IMR-90 (cell line): ENCODE measurements around the gene GTSE1. TPM values are rescaled to one million over a fixed set of nuclear protein-coding genes. Genes with fewer than 3 reads are reported as not detected.

ENCODE experiments used
- ATAC-seq: fragments of 200-7000 bp; cut with Tn5 transposase; 2 replicates; pipeline ENCODE4 v1.9.1; 2020; ENCODE audit warnings: low read depth, mild to moderate bottlenecking, moderate library complexity
- BruUV-seq: library from RNA; stranded (reverse); fragments of 400-500 nt; replicated peaks from 2 replicates; lab custom pipeline; 2021; lab: Mats Ljungman, UMichigan
- CTCF ChIA-PET: fragments of 300-600 bp; formaldehyde crosslinking; extraction: SDS; loops from one replicate; lab custom pipeline; 2021; ENCODE audit warnings: antibody characterized with exemption; lab: Yijun Ruan, JAX
- POLR2A ChIA-PET: fragments of 300-600 bp; sonication (Branson Sonifier 250); formaldehyde crosslinking; loops from one replicate; lab custom pipeline; 2022; ENCODE audit warnings: antibody characterized with exemption; ENCODE audit not compliant: unreplicated experiment; lab: Charles Lee
- DNase-seq: peaks from one replicate; pipeline ENCODE4 v3.0.0; 2013
- H2AFZ ChIP-seq: replicated peaks from 2 replicates; pipeline ENCODE3; 2013; ENCODE audit warnings: low read length, mild to moderate bottlenecking; ENCODE audit not compliant: poor library complexity
- H2AK5ac ChIP-seq: 2 replicates; pipeline ENCODE4 v1.6.1; 2013; ENCODE audit warnings: low read depth, low read length, inconsistent platforms
- H2AK9ac ChIP-seq: replicated peaks from 2 replicates; pipeline ENCODE3; 2013; ENCODE audit warnings: mild to moderate bottlenecking, low read depth, low read length, moderate library complexity; ENCODE audit not compliant: poor library complexity
- H2BK120ac ChIP-seq: 2 replicates; pipeline ENCODE4 v1.6.1; 2013; ENCODE audit warnings: low read depth, low read length, inconsistent platforms
- H2BK15ac ChIP-seq: 3 replicates; pipeline ENCODE4 v1.6.1; 2013; ENCODE audit warnings: low read depth, low read length, inconsistent platforms
- H2BK20ac ChIP-seq: 2 replicates; pipeline ENCODE4 v1.6.1; 2013; ENCODE audit warnings: low read depth, mild to moderate bottlenecking, inconsistent platforms, low read length, moderate library complexity
- H2BK5ac ChIP-seq: 2 replicates; pipeline ENCODE4 v1.6.1; 2013; ENCODE audit warnings: mild to moderate bottlenecking, low read depth, low read length, inconsistent platforms; ENCODE audit not compliant: poor library complexity, severe bottlenecking
- H3K14ac ChIP-seq: replicated peaks from 2 replicates; pipeline ENCODE4 v1.6.1; 2013; ENCODE audit warnings: low read depth, low read length, inconsistent platforms
- H3K18ac ChIP-seq: 2 replicates; pipeline ENCODE4 v1.6.1; 2013; ENCODE audit warnings: low read depth, low read length, control low read depth
- H3K23ac ChIP-seq: 2 replicates; pipeline ENCODE4 v1.6.1; 2013; ENCODE audit warnings: low read depth, low read length, inconsistent platforms
- H3K27ac ChIP-seq: 2 replicates; pipeline ENCODE4 v1.5.1; 2013; ENCODE audit warnings: mild to moderate bottlenecking, control low read depth, low read length; ENCODE audit not compliant: insufficient read depth
- H3K27me3 ChIP-seq: 2 replicates; pipeline ENCODE4 v1.6.1; 2013; ENCODE audit warnings: low read length; ENCODE audit not compliant: control insufficient read depth, insufficient read depth
- H3K36me3 ChIP-seq: 2 replicates; pipeline ENCODE4 v1.6.1; 2013; ENCODE audit warnings: low read length, mixed read lengths; ENCODE audit not compliant: control insufficient read depth, insufficient read depth
- H3K4ac ChIP-seq: 2 replicates; pipeline ENCODE4 v1.6.1; 2013; ENCODE audit warnings: low read depth, low read length, inconsistent platforms
- H3K4me1 ChIP-seq: 2 replicates; pipeline ENCODE4 v1.6.1; 2013; ENCODE audit warnings: low read length, mixed read lengths; ENCODE audit not compliant: control insufficient read depth, insufficient read depth
- H3K4me2 ChIP-seq: 2 replicates; pipeline ENCODE4 v1.6.1; 2013; ENCODE audit warnings: low read depth, mild to moderate bottlenecking, control low read depth, low read length, moderate library complexity
- H3K4me3 ChIP-seq: 2 replicates; pipeline ENCODE4 v1.5.1; 2013; ENCODE audit warnings: low read depth, mild to moderate bottlenecking, control low read depth, low read length, moderate library complexity; ENCODE audit not compliant: insufficient read depth
- H3K56ac ChIP-seq: 2 replicates; pipeline ENCODE4 v1.6.1; 2013; ENCODE audit warnings: low read length, inconsistent platforms; ENCODE audit not compliant: insufficient read depth; ENCODE audit errors: extremely low read depth
- H3K79me1 ChIP-seq, 2 experiments: 2 replicates each; pipeline ENCODE4 v1.6.1; 2013; ENCODE audit warnings: low read length in 2 of 2, inconsistent platforms in 1 of 2, low read depth in 1 of 2
- H3K9ac ChIP-seq: 2 replicates; pipeline ENCODE4 v1.6.1; 2013; ENCODE audit warnings: low read depth, low read length, control low read depth
- H3K9me1 ChIP-seq: 2 replicates; pipeline ENCODE4 v1.6.1; 2013; ENCODE audit warnings: low read length, inconsistent platforms; ENCODE audit not compliant: insufficient read depth
- H3K9me3 ChIP-seq: 2 replicates; pipeline ENCODE4 v1.6.1; 2013; ENCODE audit warnings: low read length; ENCODE audit not compliant: control insufficient read depth, insufficient read depth
- H4K20me1 ChIP-seq: 2 replicates; pipeline ENCODE4 v1.6.1; 2013; ENCODE audit warnings: low read length, inconsistent platforms; ENCODE audit not compliant: insufficient read depth
- H4K5ac ChIP-seq: 2 replicates; pipeline ENCODE4 v1.6.1; 2013; ENCODE audit warnings: mild to moderate bottlenecking, low read depth, low read length, control low read depth
- H4K8ac ChIP-seq, 2 experiments: 2 replicates each; pipeline ENCODE4 v1.6.1; 2013; ENCODE audit warnings: low read depth in 2 of 2, low read length in 2 of 2, control low read depth in 1 of 2, inconsistent platforms in 1 of 2
- H4K91ac ChIP-seq: 2 replicates; pipeline ENCODE4 v1.6.1; 2013; ENCODE audit warnings: low read depth, low read length, inconsistent platforms; ENCODE audit not compliant: insufficient read depth
- CEBPB ChIP-seq: IDR thresholded peaks from 2 replicates; pipeline ENCODE4 v1.6.1; 2012; ENCODE audit warnings: low read depth, low read length, improper control_type of control experiment
- CHD1 ChIP-seq: IDR thresholded peaks from 2 replicates; pipeline ENCODE4 v1.6.1; 2012; ENCODE audit warnings: low read depth, low read length, improper control_type of control experiment
- NFE2L2 ChIP-seq: fragments of 150-350 bp; IDR thresholded peaks from 2 replicates; pipeline ENCODE4 v1.6.1; 2016; ENCODE audit warnings: low read depth, mild to moderate bottlenecking, low read length
- POLR2A ChIP-seq: IDR thresholded peaks from 2 replicates; pipeline ENCODE4 v1.6.1; 2012; ENCODE audit warnings: mild to moderate bottlenecking, low read depth, low read length
- RAD21 ChIP-seq: IDR thresholded peaks from 2 replicates; pipeline ENCODE4 v1.6.1; 2012; ENCODE audit warnings: low read length, improper control_type of control experiment
- RFX5 ChIP-seq: IDR thresholded peaks from 2 replicates; pipeline ENCODE4 v1.8.0; 2012; ENCODE audit warnings: low read depth, mild to moderate bottlenecking, low read length, moderate library complexity
- WGBS, 2 experiments: methylation state at CpG; one replicate each; pipeline versions ENCODE4 v1.1.5 to v1.1.7; 2013; ENCODE audit warnings: missing lambda C conversion rate in 2 of 2; ENCODE audit not compliant: insufficient read length in 1 of 2; ENCODE audit errors: extremely low coverage in 2 of 2; 5-methylcytosine and 5-hydroxymethylcytosine counted together
- dilution Hi-C: fragments of 300-500 bp; cut with HindIII; formaldehyde crosslinking; loops from one replicate; pipeline ENCODE4 v1.14.3; 2018; ENCODE audit warnings: low sequenced_read_pairs; ENCODE audit not compliant: unreplicated experiment
- in situ Hi-C: fragments of 300-500 bp; cut with MboI; formaldehyde crosslinking; loops from 3 replicates; pipeline ENCODE4 v1.14.3; 2019; ENCODE audit warnings: low sequenced_read_pairs, inconsistent platforms, mixed read lengths
- intact Hi-C: fragments of 100-400 bp; cut with micrococcal nuclease; formaldehyde crosslinking; loops from 2 replicates; pipeline ENCODE4 v1.10.0; 2022
- polyA plus RNA-seq, 3 experiments: library from polyadenylated mRNA; depleted of rRNA; stranded (reverse); fragments of >200 nt; gene quantifications; 2 replicates each; pipeline ENCODE4 v1.2.3, GENCODE V29; 2012; ENCODE audit warnings: low replicate concordance in 1 of 3
- total RNA-seq: library from RNA; depleted of rRNA; stranded (reverse); fragments of >200 nt; gene quantifications from 2 replicates; pipeline ENCODE4 v1.2.3, GENCODE V29; 2012
- TF ChIP-seq, protein P1 (sequence below): fragments of 150-350 bp; IDR thresholded peaks from 2 replicates; pipeline ENCODE4 v1.6.1; 2016; ENCODE audit warnings: low read depth, mild to moderate bottlenecking, low read length, moderate library complexity, borderline replicate concordance
- TF ChIP-seq, protein P2 (sequence below): fragments of 150-350 bp; IDR thresholded peaks from 2 replicates; pipeline ENCODE4 v1.6.1; 2017; ENCODE audit warnings: mild to moderate bottlenecking, antibody characterized with exemption, low read length, low read depth

The GTSE1 gene
- total and polyA plus RNA-seq, 2 of the 4 experiments (the other 2 are of a cell fraction), result 5.9 to 17.1 TPM

DNA sequence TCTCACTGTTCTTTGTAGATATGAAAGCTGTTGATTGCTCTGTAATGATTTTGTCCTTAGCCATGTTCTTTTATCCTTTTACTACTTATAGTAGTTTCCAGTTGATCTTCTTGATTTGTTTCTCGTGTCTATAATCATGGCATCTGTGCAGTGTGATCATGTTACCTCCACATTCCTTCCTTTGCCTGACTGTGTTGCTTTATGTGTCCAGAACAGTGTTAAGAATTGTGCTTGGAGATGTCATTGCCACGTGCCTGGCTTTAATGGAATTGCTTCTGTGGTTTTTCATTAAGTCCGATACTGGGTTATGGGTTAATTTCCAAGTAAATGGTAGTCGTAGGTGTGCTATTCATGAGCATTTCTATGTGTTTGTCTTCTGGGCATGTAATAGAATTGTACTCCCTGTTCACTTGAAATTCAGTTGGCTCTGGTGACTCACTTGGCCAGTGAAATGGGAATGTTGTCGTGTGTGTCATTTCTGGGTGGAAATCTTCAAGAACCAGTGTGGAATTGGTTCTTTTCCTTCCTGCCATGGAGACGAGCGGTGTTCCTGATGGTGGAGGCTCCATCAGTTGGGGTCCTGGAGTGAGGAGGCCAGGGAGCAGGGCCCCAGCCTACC is 6.8 kb downstream of the GTSE1 start:
- H3K27ac ChIP-seq, result no peak overlapping the region
- peak overlapping the region in 1 of 2 experiments; percentile 14; a peak in 1 of 4 replicates for H4K8ac ChIP-seq
- H3K9me3 ChIP-seq, result no peaks in the 10 kb centered on the region
- H2BK20ac ChIP-seq, result no peak overlapping the region
- no peak overlapping the region for H4K91ac ChIP-seq
- no peak overlapping the region for H3K4ac ChIP-seq
- no peak overlapping the region; the same call in 1 of the 2 replicates for H3K14ac ChIP-seq
- no peak overlapping the region for H2AK5ac ChIP-seq
- H2BK15ac ChIP-seq, result no peak overlapping the region
- dilution Hi-C loops, result no loop called here
- H3K4me3 ChIP-seq, result no peak overlapping the region
- peak overlapping the region; percentile 23 for H2BK5ac ChIP-seq
- no peaks in the 10 kb centered on the region for H3K27me3 ChIP-seq
- peaks cover 27 to 57% of the 10 kb centered on the region in 2 experiments for H3K79me1 ChIP-seq
- ChIA-PET POLR2A (no interaction called here), CTCF (interaction anchor here (0.6 kb wide), 1 partner anchor 10 kb away, joined by 3 read pairs; no protein-coding TSS in a partner anchor)
- H3K4me1 ChIP-seq, result peaks cover 3% of the 10 kb centered on the region; the same call in 1 of the 2 replicates
- TF ChIP-seq POLR2A (no peak), NFE2L2 (no peak), CEBPB (no peak), RAD21 (no peak), RFX5 (no peak), CHD1 (no peak)
- TF ChIP-seq, protein P1, sequence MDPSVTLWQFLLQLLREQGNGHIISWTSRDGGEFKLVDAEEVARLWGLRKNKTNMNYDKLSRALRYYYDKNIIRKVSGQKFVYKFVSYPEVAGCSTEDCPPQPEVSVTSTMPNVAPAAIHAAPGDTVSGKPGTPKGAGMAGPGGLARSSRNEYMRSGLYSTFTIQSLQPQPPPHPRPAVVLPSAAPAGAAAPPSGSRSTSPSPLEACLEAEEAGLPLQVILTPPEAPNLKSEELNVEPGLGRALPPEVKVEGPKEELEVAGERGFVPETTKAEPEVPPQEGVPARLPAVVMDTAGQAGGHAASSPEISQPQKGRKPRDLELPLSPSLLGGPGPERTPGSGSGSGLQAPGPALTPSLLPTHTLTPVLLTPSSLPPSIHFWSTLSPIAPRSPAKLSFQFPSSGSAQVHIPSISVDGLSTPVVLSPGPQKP, result no peak
- TF ChIP-seq, protein P2, sequence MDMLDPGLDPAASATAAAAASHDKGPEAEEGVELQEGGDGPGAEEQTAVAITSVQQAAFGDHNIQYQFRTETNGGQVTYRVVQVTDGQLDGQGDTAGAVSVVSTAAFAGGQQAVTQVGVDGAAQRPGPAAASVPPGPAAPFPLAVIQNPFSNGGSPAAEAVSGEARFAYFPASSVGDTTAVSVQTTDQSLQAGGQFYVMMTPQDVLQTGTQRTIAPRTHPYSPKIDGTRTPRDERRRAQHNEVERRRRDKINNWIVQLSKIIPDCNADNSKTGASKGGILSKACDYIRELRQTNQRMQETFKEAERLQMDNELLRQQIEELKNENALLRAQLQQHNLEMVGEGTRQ, result no peak
- H3K4me2 ChIP-seq, result no peak overlapping the region
- H3K9ac ChIP-seq, result no peak overlapping the region
- no peak overlapping the region for H2AK9ac ChIP-seq
- peaks cover 15% of the 10 kb centered on the region; the same call in 1 of the 2 replicates for H3K9me1 ChIP-seq
- peaks cover 9% of the 10 kb centered on the region; the same call in 1 of the 2 replicates for H4K20me1 ChIP-seq
- no TSS peak for BruUV-seq
- peak; percentile 48; the same call in 1 of the 2 replicates for ATAC-seq
- 100% methylated on average over 2 of the region's 7 CpGs; no CpG with 5 or more reads in 1 of the 2 experiments for WGBS, 2 experiments
- no peak overlapping the region for H4K5ac ChIP-seq
- in situ Hi-C loops, result no loop called here
- H3K23ac ChIP-seq, result peak overlapping the region; percentile 28; the same call in 1 of the 2 replicates
- H2AFZ ChIP-seq, result peak overlapping the region; percentile 84
- no peak overlapping the region for H2BK120ac ChIP-seq
- peak; percentile 65 for DNase-seq
- intact Hi-C loops, result no loop called here
- H3K18ac ChIP-seq, result no peak overlapping the region
- no peak overlapping the region for H3K56ac ChIP-seq
- no peaks in the 10 kb centered on the region for H3K36me3 ChIP-seq
